IMR-90 (cell line): ENCODE results near the gene RSBN1L. TPM values are rescaled to one million over a fixed set of nuclear protein-coding genes. Genes with fewer than 3 reads are reported as not detected.

Source experiments
- ATAC-seq: fragments of 200-7000 bp; cut with Tn5 transposase; 2 replicates; pipeline ENCODE4 v1.9.1; 2020; ENCODE audit warnings: low read depth, mild to moderate bottlenecking, moderate library complexity
- BruUV-seq: library from RNA; stranded (reverse); fragments of 400-500 nt; replicated peaks from 2 replicates; lab custom pipeline; 2021; lab: Mats Ljungman, UMichigan
- CTCF ChIA-PET: fragments of 300-600 bp; formaldehyde crosslinking; extraction: SDS; loops from one replicate; lab custom pipeline; 2021; ENCODE audit warnings: antibody characterized with exemption; lab: Yijun Ruan, JAX
- POLR2A ChIA-PET: fragments of 300-600 bp; sonication (Branson Sonifier 250); formaldehyde crosslinking; loops from one replicate; lab custom pipeline; 2022; ENCODE audit warnings: antibody characterized with exemption; ENCODE audit not compliant: unreplicated experiment; lab: Charles Lee
- DNase-seq: peaks from one replicate; pipeline ENCODE4 v3.0.0; 2013
- H2AFZ ChIP-seq: replicated peaks from 2 replicates; pipeline ENCODE3; 2013; ENCODE audit warnings: low read length, mild to moderate bottlenecking; ENCODE audit not compliant: poor library complexity
- H2AK5ac ChIP-seq: 2 replicates; pipeline ENCODE4 v1.6.1; 2013; ENCODE audit warnings: low read depth, low read length, inconsistent platforms
- H2AK9ac ChIP-seq: replicated peaks from 2 replicates; pipeline ENCODE3; 2013; ENCODE audit warnings: mild to moderate bottlenecking, low read depth, low read length, moderate library complexity; ENCODE audit not compliant: poor library complexity
- H2BK120ac ChIP-seq: 2 replicates; pipeline ENCODE4 v1.6.1; 2013; ENCODE audit warnings: low read depth, low read length, inconsistent platforms
- H2BK15ac ChIP-seq: 3 replicates; pipeline ENCODE4 v1.6.1; 2013; ENCODE audit warnings: low read depth, low read length, inconsistent platforms
- H2BK20ac ChIP-seq: 2 replicates; pipeline ENCODE4 v1.6.1; 2013; ENCODE audit warnings: low read depth, mild to moderate bottlenecking, inconsistent platforms, low read length, moderate library complexity
- H2BK5ac ChIP-seq: 2 replicates; pipeline ENCODE4 v1.6.1; 2013; ENCODE audit warnings: mild to moderate bottlenecking, low read depth, low read length, inconsistent platforms; ENCODE audit not compliant: poor library complexity, severe bottlenecking
- H3K14ac ChIP-seq: replicated peaks from 2 replicates; pipeline ENCODE4 v1.6.1; 2013; ENCODE audit warnings: low read depth, low read length, inconsistent platforms
- H3K18ac ChIP-seq: 2 replicates; pipeline ENCODE4 v1.6.1; 2013; ENCODE audit warnings: low read depth, low read length, control low read depth
- H3K23ac ChIP-seq: 2 replicates; pipeline ENCODE4 v1.6.1; 2013; ENCODE audit warnings: low read depth, low read length, inconsistent platforms
- H3K27ac ChIP-seq: 2 replicates; pipeline ENCODE4 v1.5.1; 2013; ENCODE audit warnings: mild to moderate bottlenecking, control low read depth, low read length; ENCODE audit not compliant: insufficient read depth
- H3K27me3 ChIP-seq: 2 replicates; pipeline ENCODE4 v1.6.1; 2013; ENCODE audit warnings: low read length; ENCODE audit not compliant: control insufficient read depth, insufficient read depth
- H3K36me3 ChIP-seq: 2 replicates; pipeline ENCODE4 v1.6.1; 2013; ENCODE audit warnings: low read length, mixed read lengths; ENCODE audit not compliant: control insufficient read depth, insufficient read depth
- H3K4ac ChIP-seq: 2 replicates; pipeline ENCODE4 v1.6.1; 2013; ENCODE audit warnings: low read depth, low read length, inconsistent platforms
- H3K4me1 ChIP-seq: 2 replicates; pipeline ENCODE4 v1.6.1; 2013; ENCODE audit warnings: low read length, mixed read lengths; ENCODE audit not compliant: control insufficient read depth, insufficient read depth
- H3K4me2 ChIP-seq: 2 replicates; pipeline ENCODE4 v1.6.1; 2013; ENCODE audit warnings: low read depth, mild to moderate bottlenecking, control low read depth, low read length, moderate library complexity
- H3K4me3 ChIP-seq: 2 replicates; pipeline ENCODE4 v1.5.1; 2013; ENCODE audit warnings: low read depth, mild to moderate bottlenecking, control low read depth, low read length, moderate library complexity; ENCODE audit not compliant: insufficient read depth
- H3K56ac ChIP-seq: 2 replicates; pipeline ENCODE4 v1.6.1; 2013; ENCODE audit warnings: low read length, inconsistent platforms; ENCODE audit not compliant: insufficient read depth; ENCODE audit errors: extremely low read depth
- H3K79me1 ChIP-seq, 2 experiments: 2 replicates each; pipeline ENCODE4 v1.6.1; 2013; ENCODE audit warnings: low read length in 2 of 2, inconsistent platforms in 1 of 2, low read depth in 1 of 2
- H3K9ac ChIP-seq: 2 replicates; pipeline ENCODE4 v1.6.1; 2013; ENCODE audit warnings: low read depth, low read length, control low read depth
- H3K9me1 ChIP-seq: 2 replicates; pipeline ENCODE4 v1.6.1; 2013; ENCODE audit warnings: low read length, inconsistent platforms; ENCODE audit not compliant: insufficient read depth
- H3K9me3 ChIP-seq: 2 replicates; pipeline ENCODE4 v1.6.1; 2013; ENCODE audit warnings: low read length; ENCODE audit not compliant: control insufficient read depth, insufficient read depth
- H4K20me1 ChIP-seq: 2 replicates; pipeline ENCODE4 v1.6.1; 2013; ENCODE audit warnings: low read length, inconsistent platforms; ENCODE audit not compliant: insufficient read depth
- H4K5ac ChIP-seq: 2 replicates; pipeline ENCODE4 v1.6.1; 2013; ENCODE audit warnings: mild to moderate bottlenecking, low read depth, low read length, control low read depth
- H4K8ac ChIP-seq, 2 experiments: 2 replicates each; pipeline ENCODE4 v1.6.1; 2013; ENCODE audit warnings: low read depth in 2 of 2, low read length in 2 of 2, control low read depth in 1 of 2, inconsistent platforms in 1 of 2
- H4K91ac ChIP-seq: 2 replicates; pipeline ENCODE4 v1.6.1; 2013; ENCODE audit warnings: low read depth, low read length, inconsistent platforms; ENCODE audit not compliant: insufficient read depth
- BHLHE40 ChIP-seq: fragments of 150-350 bp; IDR thresholded peaks from 2 replicates; pipeline ENCODE4 v1.6.1; 2016; ENCODE audit warnings: mild to moderate bottlenecking, low read depth, low read length
- CEBPB ChIP-seq: IDR thresholded peaks from 2 replicates; pipeline ENCODE4 v1.6.1; 2012; ENCODE audit warnings: low read depth, low read length, improper control_type of control experiment
- CHD1 ChIP-seq: IDR thresholded peaks from 2 replicates; pipeline ENCODE4 v1.6.1; 2012; ENCODE audit warnings: low read depth, low read length, improper control_type of control experiment
- CTCF ChIP-seq: conservative IDR thresholded peaks from 2 replicates; pipeline ENCODE4 v1.5.1; 2012; ENCODE audit warnings: mild to moderate bottlenecking, low read depth, low read length, improper control_type of control experiment
- ELK1 ChIP-seq: fragments of 150-350 bp; IDR thresholded peaks from 2 replicates; pipeline ENCODE4 v1.6.1; 2016; ENCODE audit warnings: low read depth, mild to moderate bottlenecking, low read length, moderate library complexity, borderline replicate concordance
- FOS ChIP-seq: fragments of 150-350 bp; IDR thresholded peaks from 2 replicates; pipeline ENCODE4 v1.6.1; 2016; ENCODE audit warnings: low read depth, low read length
- MAFK ChIP-seq: IDR thresholded peaks from 2 replicates; pipeline ENCODE4 v1.6.1; 2012; ENCODE audit warnings: low read depth, low read length, improper control_type of control experiment
- MAZ ChIP-seq: IDR thresholded peaks from 2 replicates; pipeline ENCODE4 v1.6.1; 2012; ENCODE audit warnings: low read depth, mild to moderate bottlenecking, low read length, improper control_type of control experiment, moderate library complexity, borderline replicate concordance
- MXI1 ChIP-seq: IDR thresholded peaks from 2 replicates; pipeline ENCODE4 v1.6.1; 2012; ENCODE audit warnings: low read depth, mild to moderate bottlenecking, low read length, moderate library complexity, borderline replicate concordance
- NFE2L2 ChIP-seq: fragments of 150-350 bp; IDR thresholded peaks from 2 replicates; pipeline ENCODE4 v1.6.1; 2016; ENCODE audit warnings: low read depth, mild to moderate bottlenecking, low read length
- POLR2A ChIP-seq: IDR thresholded peaks from 2 replicates; pipeline ENCODE4 v1.6.1; 2012; ENCODE audit warnings: mild to moderate bottlenecking, low read depth, low read length
- RAD21 ChIP-seq: IDR thresholded peaks from 2 replicates; pipeline ENCODE4 v1.6.1; 2012; ENCODE audit warnings: low read length, improper control_type of control experiment
- RCOR1 ChIP-seq: IDR thresholded peaks from 2 replicates; pipeline ENCODE4 v1.6.1; 2012; ENCODE audit warnings: mild to moderate bottlenecking, low read length, improper control_type of control experiment; ENCODE audit not compliant: insufficient replicate concordance
- RFX5 ChIP-seq: IDR thresholded peaks from 2 replicates; pipeline ENCODE4 v1.8.0; 2012; ENCODE audit warnings: low read depth, mild to moderate bottlenecking, low read length, moderate library complexity
- SMC3 ChIP-seq: fragments of 150-350 bp; IDR thresholded peaks from 2 replicates; pipeline ENCODE4 v1.6.1; 2016; ENCODE audit warnings: low read depth, mild to moderate bottlenecking, antibody characterized with exemption, low read length, moderate library complexity
- USF2 ChIP-seq: fragments of 150-350 bp; IDR thresholded peaks from 2 replicates; pipeline ENCODE4 v1.6.1; 2017; ENCODE audit warnings: mild to moderate bottlenecking, antibody characterized with exemption, low read length, low read depth
- WGBS, 2 experiments: methylation state at CpG; one replicate each; pipeline versions ENCODE4 v1.1.5 to v1.1.7; 2013; ENCODE audit warnings: missing lambda C conversion rate in 2 of 2; ENCODE audit not compliant: insufficient read length in 1 of 2; ENCODE audit errors: extremely low coverage in 2 of 2; 5-methylcytosine and 5-hydroxymethylcytosine counted together
- dilution Hi-C: fragments of 300-500 bp; cut with HindIII; formaldehyde crosslinking; loops from one replicate; pipeline ENCODE4 v1.14.3; 2018; ENCODE audit warnings: low sequenced_read_pairs; ENCODE audit not compliant: unreplicated experiment
- in situ Hi-C: fragments of 300-500 bp; cut with MboI; formaldehyde crosslinking; loops from 3 replicates; pipeline ENCODE4 v1.14.3; 2019; ENCODE audit warnings: low sequenced_read_pairs, inconsistent platforms, mixed read lengths
- intact Hi-C: fragments of 100-400 bp; cut with micrococcal nuclease; formaldehyde crosslinking; loops from 2 replicates; pipeline ENCODE4 v1.10.0; 2022
- polyA plus RNA-seq, 3 experiments: library from polyadenylated mRNA; depleted of rRNA; stranded (reverse); fragments of >200 nt; gene quantifications; 2 replicates each; pipeline ENCODE4 v1.2.3, GENCODE V29; 2012; ENCODE audit warnings: low replicate concordance in 1 of 3
- total RNA-seq: library from RNA; depleted of rRNA; stranded (reverse); fragments of >200 nt; gene quantifications from 2 replicates; pipeline ENCODE4 v1.2.3, GENCODE V29; 2012

RSBN1L gene
- total and polyA plus RNA-seq, 2 of the 4 experiments (the other 2 are of a cell fraction): 7.8 to 14.7 TPM

GRCh38 chr7:77824636-77825035 lies 128.4 kb downstream of the RSBN1L start:
- intact Hi-C loops: no loop called here
- CTCF ChIA-PET: interaction anchor here (0.9 kb wide), 1 partner anchor 32 kb away, joined by 3 read pairs; no protein-coding TSS in a partner anchor
- no peak for DNase-seq

More at GRCh38 chr7:77824636-77825035, 128.4 kb downstream of the RSBN1L start:
- Histone ChIP-seq H3K18ac (no peak overlapping the region), H2AK9ac (no peak overlapping the region), H2BK15ac (no peak overlapping the region), H4K91ac (no peak overlapping the region), H3K79me1 (peaks cover 27 to 51% of the 10 kb centered on the region in 2 experiments), H3K23ac (no peak overlapping the region), H4K20me1 (no peaks in the 10 kb centered on the region), H3K4me3 (no peak overlapping the region), H3K27me3 (no peaks in the 10 kb centered on the region), H3K4ac (no peak overlapping the region), H3K9ac (no peak overlapping the region), H4K5ac (no peak overlapping the region), H2AFZ (no peak overlapping the region), H3K4me1 (no peaks in the 10 kb centered on the region), H3K36me3 (peaks cover 5% of the 10 kb centered on the region), H3K9me3 (peaks cover 24% of the 10 kb centered on the region), H3K4me2 (no peak overlapping the region), H4K8ac (no peak overlapping the region), H2AK5ac (no peak overlapping the region), H2BK120ac (no peak overlapping the region), H2BK20ac (no peak overlapping the region), H3K56ac (no peak overlapping the region), H3K9me1 (no peaks in the 10 kb centered on the region), H3K27ac (no peak overlapping the region), H2BK5ac (no peak overlapping the region), H3K14ac (no peak overlapping the region)
- no TSS peak for BruUV-seq
- TF ChIP-seq SMC3 (no peak), USF2 (no peak), RFX5 (no peak), RAD21 (no peak), CHD1 (no peak), CTCF (no peak), POLR2A (no peak), NFE2L2 (no peak), ELK1 (no peak), RCOR1 (no peak), BHLHE40 (no peak), MAZ (no peak), FOS (no peak), CEBPB (no peak), MXI1 (no peak), MAFK (no peak)
- POLR2A ChIA-PET: no interaction called here
- WGBS, 2 experiments: no CpG with 5 or more reads among the region's 5 CpGs
- no peak for ATAC-seq
- dilution Hi-C loops: no loop called here
- in situ Hi-C loops: no loop called here
